ENCODE measurements around the gene TELO2.

The TELO2 gene

GRCh38 chr16:1498899-1499676, 5.9 kb downstream of the TELO2 start:
- no peaks in the 10 kb centered on the region for H3K27me3 ChIP-seq
- no peak for TF ChIP-seq CTCF (IDR thresholded peaks at IDR 0.05)
- H3K4me1 ChIP-seq: peaks cover 0 to 19% (median 7%) of the 10 kb centered on the region in 4 donors
- H3K36me3 ChIP-seq: peaks cover 64 to 97% (median 85%) of the 10 kb centered on the region in 3 donors
- DNase-seq: no peak
- no peak overlapping the region for H3K4me3 ChIP-seq
- no peak overlapping the region for H3K27ac ChIP-seq
- intact Hi-C loops (cut with DNase I; ENCODE audit: low total_unique reads): no loop called here
- H3K9me3 ChIP-seq: no peaks in the 10 kb centered on the region

- Histone ChIP-seq H3K27me3 (no peaks in the 10 kb centered on the region), H3K4me1 (peaks cover 0 to 11% (median under 1%) of the 10 kb centered on the region in 4 donors), H3K36me3 (peaks cover 64 to 94% (median 79%) of the 10 kb centered on the region in 3 donors), H3K9me3 (no peaks in the 10 kb centered on the region), H3K4me3 (no peak overlapping the region), H3K27ac (no peak overlapping the region)
- intact Hi-C loops (cut with DNase I; ENCODE audit: low total_unique reads): no loop called here
- no peak for DNase-seq
- TF ChIP-seq CTCF (IDR thresholded peaks at IDR 0.05): no peak
Measured at GRCh38 chr16:1499756-1500464, 6.8 kb downstream of the TELO2 start.

- H3K4me1 ChIP-seq: peaks cover 0 to 4% (median 0%) of the 10 kb centered on the region in 4 donors
- TF ChIP-seq CTCF (IDR thresholded peaks at IDR 0.05): no peak
- no peaks in the 10 kb centered on the region for H3K9me3 ChIP-seq
- intact Hi-C loops (cut with DNase I; ENCODE audit: low total_unique reads): no loop called here
- no peak overlapping the region for H3K4me3 ChIP-seq
- no peak for DNase-seq
- no peak overlapping the region for H3K27ac ChIP-seq
- H3K27me3 ChIP-seq: no peaks in the 10 kb centered on the region
- peaks cover 58 to 94% (median 75%) of the 10 kb centered on the region in 3 donors for H3K36me3 ChIP-seq
Measured at GRCh38 chr16:1500465-1501150, 7.4 kb downstream of the TELO2 start.

- intact Hi-C loops (cut with DNase I; ENCODE audit: low total_unique reads): no loop called here
- DNase-seq: no peak
- TF ChIP-seq CTCF (IDR thresholded peaks at IDR 0.05): no peak
- Histone ChIP-seq H3K27me3 (no peaks in the 10 kb centered on the region), H3K36me3 (peaks cover 58 to 94% (median 69%) of the 10 kb centered on the region in 3 donors), H3K4me3 (no peak overlapping the region), H3K9me3 (no peaks in the 10 kb centered on the region), H3K4me1 (no peaks in the 10 kb centered on the region), H3K27ac (no peak overlapping the region)
Measured at GRCh38 chr16:1501630-1502029, 8.5 kb downstream of the TELO2 start.

- TF ChIP-seq CTCF (IDR thresholded peaks at IDR 0.05): no peak
- intact Hi-C loops (cut with DNase I; ENCODE audit: low total_unique reads): no loop called here
- H3K9me3 ChIP-seq: no peaks in the 10 kb centered on the region
- H3K4me1 ChIP-seq: no peaks in the 10 kb centered on the region
- H3K4me3 ChIP-seq: no peak overlapping the region
- H3K36me3 ChIP-seq: peaks cover 52 to 94% (median 69%) of the 10 kb centered on the region in 3 donors
- no peaks in the 10 kb centered on the region for H3K27me3 ChIP-seq
- H3K27ac ChIP-seq: no peak overlapping the region
- no peak for DNase-seq
Measured at GRCh38 chr16:1502092-1503004, 9.2 kb downstream of the TELO2 start.
